B cell (primary cell): ENCODE data around the gene COL1A1. TPM values are rescaled to one million over a fixed set of nuclear protein-coding genes. Genes with fewer than 3 reads are reported as not detected.

Source experiments
- ATAC-seq: fragments of 200-7000 bp; cut with Tn5 transposase; one replicate; pipeline ENCODE4 v1.10.0; 2021; ENCODE audit warnings: low read depth, mild to moderate bottlenecking, moderate number of reproducible peaks, moderate library complexity
- CTCF ChIA-PET: fragments of 350-600 bp; sonication (Branson Sonifier 250); formaldehyde crosslinking; loops from one replicate; lab custom pipeline; 2021; ENCODE audit warnings: antibody characterized with exemption, inconsistent platforms; lab: Charles Lee
- POLR2A ChIA-PET: fragments of 350-600 bp; sonication (Branson Sonifier 250); formaldehyde crosslinking; loops from one replicate; lab custom pipeline; 2021; ENCODE audit warnings: antibody characterized with exemption; lab: Charles Lee
- DNase-seq: peaks from one replicate; pipeline ENCODE4 v3.0.0; 2013
- H2AFZ ChIP-seq: 2 replicates; pipeline ENCODE4 v1.6.1; 2012; ENCODE audit warnings: mild to moderate bottlenecking, low read depth, low read length; ENCODE audit not compliant: insufficient read depth, poor library complexity, severe bottlenecking
- H3K27ac ChIP-seq, 2 donors: 1 replicate in 1 of 2; 2 replicates in 1 of 2; pipeline ENCODE4 v1.5.1; 2012 to 2013; ENCODE audit warnings: low read length in 2 of 2, mild to moderate bottlenecking in 2 of 2, moderate library complexity in 1 of 2
- H3K27me3 ChIP-seq, 4 experiments: fragments of 200-600 bp in 1 of 4; sonication (generic) in 1 of 4; replicated peaks in 1 of 4; 1 replicate in 2 of 4; 2 replicates in 2 of 4; pipeline versions ENCODE4 v1.6.1 to v1.7.0; 2013 to 2016; ENCODE audit warnings: low read length in 3 of 4, mild to moderate bottlenecking in 2 of 4, mixed read lengths in 1 of 4, moderate library complexity in 1 of 4; ENCODE audit not compliant: insufficient read depth in 4 of 4, control insufficient read depth in 3 of 4; ENCODE audit errors: control extremely low read depth in 1 of 4
- H3K36me3 ChIP-seq, 2 experiments: replicated peaks in 1 of 2; 1 replicate in 1 of 2; 2 replicates in 1 of 2; pipeline versions ENCODE4 v1.6.1 to v1.7.1; 2013; ENCODE audit warnings: low read length in 1 of 2; ENCODE audit not compliant: insufficient read depth in 2 of 2, control insufficient read depth in 1 of 2; ENCODE audit errors: control extremely low read depth in 1 of 2, extremely low read depth in 1 of 2
- H3K4me1 ChIP-seq, 2 donors: fragments of 200-600 bp in 1 of 2; sonication (generic) in 1 of 2; 1 replicate in 1 of 2; 2 replicates in 1 of 2; pipeline versions ENCODE4 v1.5.1 to v1.6.1; 2013 to 2017; ENCODE audit warnings: low read length in 2 of 2; ENCODE audit not compliant: control insufficient read depth in 2 of 2, insufficient read depth in 2 of 2
- H3K4me2 ChIP-seq: replicated peaks from 2 replicates; pipeline ENCODE3; 2012; ENCODE audit warnings: mild to moderate bottlenecking, low read depth, low read length; ENCODE audit not compliant: poor library complexity, severe bottlenecking
- H3K4me3 ChIP-seq, 5 experiments: fragments of 200-600 bp in 1 of 5; sonication (generic) in 1 of 5; 1 replicate in 3 of 5; 2 replicates in 2 of 5; pipeline versions ENCODE4 v1.5.1 to v1.7.0; 2011 to 2016; ENCODE audit warnings: low read length in 4 of 5, mild to moderate bottlenecking in 4 of 5, low read depth in 2 of 5, control low read depth in 1 of 5, moderate library complexity in 1 of 5; ENCODE audit not compliant: insufficient read depth in 1 of 5; ENCODE audit errors: control extremely low read depth in 1 of 5, extremely low read depth in 1 of 5
- H3K79me2 ChIP-seq: fragments of 200-600 bp; sonication (generic); one replicate; pipeline ENCODE4 v1.6.0; 2016; ENCODE audit warnings: low read length; ENCODE audit not compliant: control insufficient read depth, insufficient read depth
- H3K9ac ChIP-seq: fragments of 200-600 bp; sonication (generic); 2 replicates; pipeline ENCODE4 v1.6.1; 2017; ENCODE audit warnings: mild to moderate bottlenecking, low read length, moderate library complexity
- H3K9me3 ChIP-seq, 3 donors: one replicate each; pipeline versions ENCODE4 v1.6.1 to v1.7.1; 2013; ENCODE audit warnings: low read length in 2 of 3; ENCODE audit not compliant: control insufficient read depth in 2 of 3, insufficient read depth in 1 of 3; ENCODE audit errors: control extremely low read depth in 1 of 3
- H4K20me1 ChIP-seq: 2 replicates; pipeline ENCODE4 v1.6.0; 2012; ENCODE audit warnings: mild to moderate bottlenecking, low read length; ENCODE audit not compliant: insufficient read depth, control insufficient read depth, poor library complexity, severe bottlenecking
- H3K27ac Mint-ChIP-seq: one replicate; pipeline ENCODE4 v1.8.0; 2021; ENCODE audit warnings: mixed read lengths
- H3K27me3 Mint-ChIP-seq: one replicate; pipeline ENCODE4 v1.8.0; 2021; ENCODE audit warnings: mixed read lengths
- H3K4me1 Mint-ChIP-seq: one replicate; pipeline ENCODE4 v1.8.0; 2021; ENCODE audit warnings: mixed read lengths
- H3K4me3 Mint-ChIP-seq: one replicate; pipeline ENCODE4 v1.8.0; 2021; ENCODE audit warnings: mixed read lengths
- H3K9me3 Mint-ChIP-seq: one replicate; pipeline ENCODE4 v1.8.0; 2022; ENCODE audit warnings: mixed read lengths; ENCODE audit not compliant: insufficient read depth
- CTCF ChIP-seq: fragments of 200-600 bp; IDR thresholded peaks from one replicate; pipeline ENCODE4 v1.8.0; 2022; ENCODE audit warnings: antibody characterized with exemption, mild to moderate bottlenecking
- EZH2 ChIP-seq: IDR thresholded peaks from 2 replicates; pipeline ENCODE4 v1.6.1; 2012; ENCODE audit warnings: borderline replicate concordance, low read depth, mild to moderate bottlenecking, moderate library complexity, low read length; ENCODE audit not compliant: insufficient read depth, poor library complexity, severe bottlenecking
- WGBS: methylation state at CpG from one replicate; pipeline ENCODE4 v1.1.5; 2013; ENCODE audit warnings: missing lambda C conversion rate; ENCODE audit not compliant: insufficient coverage; 5-methylcytosine and 5-hydroxymethylcytosine counted together
- intact Hi-C: fragments of 100-400 bp; cut with micrococcal nuclease; formaldehyde crosslinking; loops from one replicate; pipeline ENCODE4 v1.10.0; 2022
- polyA plus RNA-seq: library from polyadenylated mRNA; depleted of rRNA; stranded (reverse); fragments of >200 nt; gene quantifications from 2 replicates; pipeline ENCODE4 v1.2.3, GENCODE V29; 2012
- total RNA-seq, 2 donors: library from RNA; stranded (reverse); fragments of 120-200 nt in 1 of 2; gene quantifications; 1 replicate in 1 of 2; 2 replicates in 1 of 2; pipeline versions ENCODE4 v1.2.3 to v1.2.4, GENCODE V29; 2013 to 2022

The COL1A1 gene
- total and polyA plus RNA-seq, 2 donors (not counting 1 experiment from before 2014, with no cell fraction given) = 0.66 to 9.1 TPM

GRCh38 chr17:50155115-50155819 lies 46.2 kb downstream of the COL1A1 start:
- no peak for ATAC-seq
- Mint-ChIP-seq H3K4me1 (peaks cover 21% of the 10 kb centered on the region), H3K27ac (peak overlapping the region; percentile 71), H3K27me3 (no peaks in the 10 kb centered on the region), H3K9me3 (no peaks in the 10 kb centered on the region), H3K4me3 (no peak overlapping the region)
- no peak overlapping the region for H3K4me3 ChIP-seq
- no peaks in the 10 kb centered on the region for H3K27me3 ChIP-seq
- peak overlapping the region in 1 of 2 donors; percentile 18 for H3K27ac ChIP-seq
- H3K9me3 ChIP-seq = no peaks in the 10 kb centered on the region
- H3K36me3 ChIP-seq = no peaks in the 10 kb centered on the region
- WGBS = 80% methylated on average over 2 of the region's 8 CpGs
- no peak overlapping the region for H2AFZ ChIP-seq
- DNase-seq = no peak
- peaks cover 8% of the 10 kb centered on the region for H3K79me2 ChIP-seq
- no peak for TF ChIP-seq CTCF
- ChIA-PET CTCF (interaction anchor here (1.1 to 3.4 kb wide), 5 partner anchors 11 to 61 kb away, joined by 4 to 18 read pairs (median 9); no protein-coding TSS in a partner anchor), POLR2A (interaction anchor here (0.7 kb wide), 1 partner anchor 85 kb away, joined by 5 read pairs; no protein-coding TSS in a partner anchor)
- intact Hi-C loops = no loop called here
- H3K9ac ChIP-seq = no peak overlapping the region
- peaks cover 9 to 30% of the 10 kb centered on the region in 2 donors for H3K4me1 ChIP-seq
- H4K20me1 ChIP-seq = peaks cover 5% of the 10 kb centered on the region
- H3K4me2 ChIP-seq = no peak overlapping the region

- Mint-ChIP-seq H3K4me1 (peaks cover 21% of the 10 kb centered on the region), H3K9me3 (no peaks in the 10 kb centered on the region), H3K27me3 (no peaks in the 10 kb centered on the region), H3K4me3 (no peak overlapping the region), H3K27ac (peak overlapping the region; percentile 71)
- POLR2A ChIA-PET = interaction anchor here (0.7 kb wide), 1 partner anchor 84 kb away, joined by 5 read pairs; no protein-coding TSS in a partner anchor
- CTCF ChIA-PET = interaction anchor here (1.1 to 3.4 kb wide), 5 partner anchors 11 to 61 kb away, joined by 4 to 18 read pairs (median 9); no protein-coding TSS in a partner anchor
- Histone ChIP-seq H3K27ac (peak overlapping the region in 1 of 2 donors; percentile 7), H3K4me1 (peaks cover 9 to 30% of the 10 kb centered on the region in 2 donors), H3K9ac (no peak overlapping the region), H4K20me1 (peaks cover 8% of the 10 kb centered on the region), H3K36me3 (no peaks in the 10 kb centered on the region), H3K9me3 (no peaks in the 10 kb centered on the region), H3K79me2 (peaks cover 14% of the 10 kb centered on the region), H3K4me2 (no peak overlapping the region), H3K4me3 (no peak overlapping the region), H2AFZ (no peak overlapping the region), H3K27me3 (no peaks in the 10 kb centered on the region)
- ATAC-seq (no peak), DNase-seq (no peak)
- no CpG with 5 or more reads among the region's 1 CpG for WGBS
- no peak for TF ChIP-seq EZH2
- no peak for TF ChIP-seq CTCF
- intact Hi-C loops = no loop called here
These were observed 46.8 kb downstream of the COL1A1 start for GRCh38 chr17:50154604-50155003.
